DMS114 treated with DMSO at 0.1 percent for 48 hours (cell line): ENCODE data around the gene RNF187.
"Not testable (repeated sequence)": the region's sequence is repeated elsewhere in the genome, so short reads cannot be mapped to it uniquely, and the experiment has no call there.

ENCODE experiments used
- DNase-seq: peaks from one replicate; lab custom pipeline; 2025; ENCODE audit not compliant: unreplicated experiment; lab: John Stamatoyannopoulos, UW

Gene RNF187

GRCh38 chr1:228486596-228487335 lies 416 bp upstream of the RNF187 start:
- DNase-seq, result peak; percentile 89

DNA sequence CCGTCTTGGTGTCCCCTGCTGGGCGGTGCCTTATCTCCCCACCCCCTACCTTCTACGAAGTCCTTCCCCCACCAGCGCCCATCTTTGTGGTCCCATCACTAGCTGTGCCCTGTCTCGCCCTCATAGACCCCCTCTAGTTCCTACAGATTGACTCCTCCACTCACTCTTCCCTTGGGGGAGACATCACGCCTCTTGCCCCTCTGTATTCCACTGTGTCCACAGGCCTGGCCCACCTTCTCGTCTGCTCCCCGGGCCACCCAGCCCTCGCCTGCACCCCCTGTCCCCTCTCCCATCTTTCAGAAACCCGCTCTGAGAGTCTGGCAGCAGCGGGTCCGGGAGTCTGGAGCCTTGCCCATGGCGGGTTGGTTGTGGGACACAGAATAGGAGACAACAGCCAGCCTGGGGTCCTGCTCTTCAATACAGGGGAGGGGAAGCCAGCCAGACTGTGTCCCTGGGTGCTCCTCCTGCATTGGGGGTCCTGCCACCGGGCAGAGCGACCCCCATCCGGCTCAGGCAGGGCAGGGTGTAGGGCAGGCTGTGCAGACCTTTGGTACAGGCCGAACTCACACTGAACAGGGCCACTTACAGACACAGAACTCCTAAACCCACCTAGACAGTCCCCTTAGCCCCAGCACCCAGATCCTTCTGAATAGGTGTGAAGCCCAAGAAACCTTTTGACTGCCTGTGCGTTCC lies 1.1 kb downstream of the RNF187 start:
- DNase-seq, result no peak

- DNase-seq, result no peak
Observed at GRCh38 chr1:228488818-228489674, 1.9 kb downstream of the RNF187 start.

DNA sequence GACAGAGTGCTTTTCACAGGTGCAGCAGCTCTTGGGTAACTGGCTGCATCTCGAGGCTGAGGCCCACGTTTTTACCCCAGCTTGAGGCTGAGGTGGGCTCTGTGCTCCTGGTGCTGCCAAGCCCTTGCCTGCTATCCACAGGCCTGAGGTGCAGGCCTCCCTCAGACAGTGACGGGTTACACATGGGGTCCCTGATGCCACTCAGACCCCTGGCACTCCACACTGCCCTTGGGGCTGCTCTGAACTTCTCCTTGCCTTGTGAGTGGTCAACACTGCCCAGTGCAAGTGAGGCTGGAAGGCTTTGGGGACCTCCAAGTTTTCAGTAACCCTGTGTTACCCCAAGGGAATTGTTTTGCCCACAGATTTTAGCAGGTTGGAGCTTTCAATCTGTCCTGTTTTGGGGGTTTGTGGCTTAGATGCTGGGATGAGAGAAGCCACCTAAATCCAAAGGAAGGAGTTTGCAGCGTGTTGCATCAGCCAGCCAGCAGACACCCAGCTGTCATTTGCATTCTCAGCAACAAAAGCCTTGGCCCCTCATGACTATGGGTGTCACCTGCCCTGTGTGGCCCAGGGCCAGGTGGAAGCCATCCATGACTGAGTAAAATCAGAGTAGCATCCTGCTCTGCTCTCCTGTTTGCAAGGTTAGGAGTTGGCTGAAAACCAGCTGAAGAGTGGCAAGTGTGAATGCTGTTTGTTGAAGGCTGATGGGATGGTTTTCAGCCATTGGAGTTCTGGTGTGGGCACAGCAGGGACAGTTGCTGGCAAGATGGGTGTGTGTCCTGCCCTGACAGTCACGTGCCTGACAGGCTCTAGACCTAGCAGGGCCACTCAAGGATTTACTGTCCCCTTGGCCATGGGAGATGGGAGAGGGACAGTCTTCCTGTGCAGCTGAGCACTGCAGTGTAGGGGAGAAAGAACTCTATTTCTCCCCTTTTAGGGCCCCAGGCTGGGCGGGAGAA lies 3.2 kb downstream of the RNF187 start:
- DNase-seq, result no peak

DNA sequence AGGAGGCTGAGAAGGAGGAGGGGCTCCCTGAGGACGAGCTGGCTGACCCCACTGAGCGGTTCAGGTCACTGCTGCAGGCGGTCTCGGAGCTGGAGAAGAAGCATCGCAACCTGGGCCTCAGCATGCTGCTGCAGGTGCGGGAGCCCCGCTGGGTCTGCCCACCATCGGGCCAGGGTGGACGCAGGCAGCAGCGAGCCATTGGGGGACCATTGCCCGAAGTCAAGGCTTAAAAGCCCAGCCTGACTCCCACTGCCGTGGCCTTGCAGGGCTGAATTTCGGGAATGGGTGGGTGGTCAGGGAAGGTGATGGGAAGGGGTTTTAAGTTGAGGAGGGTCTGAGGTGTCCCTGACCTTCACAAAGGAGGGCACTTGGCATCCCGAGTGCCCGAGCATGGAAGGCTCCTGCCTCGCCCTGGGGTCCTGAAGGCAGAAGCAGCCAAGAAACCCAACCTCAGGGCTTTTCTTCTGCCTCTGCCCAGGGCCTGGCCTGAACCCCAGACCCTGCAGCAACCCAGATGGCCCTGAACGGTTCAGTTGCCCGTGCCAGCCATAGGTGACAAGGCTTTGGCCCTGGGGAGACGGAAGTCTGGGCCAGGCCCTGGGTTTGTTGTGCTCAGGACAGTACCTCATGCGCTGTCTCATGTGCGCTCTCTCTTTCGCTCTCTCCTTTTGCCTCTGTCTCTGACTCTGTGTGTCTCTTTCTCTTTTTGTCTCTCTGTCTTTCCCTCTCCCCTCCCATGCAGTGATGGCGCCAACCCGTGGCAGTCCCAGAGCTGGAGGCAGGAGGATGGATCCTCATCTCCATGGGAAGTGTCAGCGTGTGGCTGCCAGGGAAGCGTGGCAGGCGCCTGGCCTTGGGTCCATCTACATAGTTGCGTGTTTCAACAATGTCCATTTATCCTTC lies 6.2 kb downstream of the RNF187 start:
- DNase-seq, result no peak

DNA sequence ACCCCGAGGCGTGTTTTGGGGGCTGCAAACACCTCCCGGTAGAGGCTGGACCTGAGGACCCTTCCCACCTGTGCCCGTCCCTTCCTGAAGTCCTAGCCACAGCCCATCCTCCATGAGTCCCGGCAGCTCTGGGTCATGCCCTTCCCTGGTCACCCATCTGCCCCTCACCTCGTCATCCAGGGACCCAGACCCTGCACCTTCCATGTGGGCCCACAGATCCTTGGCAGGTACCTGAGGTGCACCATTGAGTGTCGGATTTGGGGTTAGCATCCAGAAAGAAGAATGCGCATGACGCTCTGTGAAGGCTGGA lies 6.8 kb downstream of the RNF187 start:
- DNase-seq, result no peak

DNA sequence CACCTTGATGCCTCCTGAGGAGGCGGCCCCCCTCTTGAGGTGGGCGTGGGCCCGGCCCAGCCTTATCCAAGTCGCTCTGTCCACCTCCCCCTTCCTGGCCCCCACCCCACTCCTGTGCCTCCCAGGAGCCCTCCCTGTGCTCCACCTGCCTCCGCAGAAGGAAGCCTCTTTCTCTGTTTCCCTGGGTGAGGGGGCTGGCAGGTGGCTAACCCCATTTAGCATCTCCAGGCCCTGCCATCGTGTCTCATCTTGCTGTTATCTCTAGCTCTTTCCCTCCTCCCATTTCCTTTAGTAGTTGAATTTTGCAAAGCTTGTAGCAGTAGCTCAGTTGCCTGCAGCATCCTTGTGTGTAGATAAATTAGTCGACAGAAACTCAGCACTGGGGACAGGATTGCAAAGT lies 7.2 kb downstream of the RNF187 start:
- DNase-seq, result no peak

- DNase-seq, result no peak
Observed at GRCh38 chr1:228494970-228495853, 8.0 kb downstream of the RNF187 start.

- no peak for DNase-seq
Observed at GRCh38 chr1:228496084-228496483, 8.9 kb downstream of the RNF187 start.

DNA sequence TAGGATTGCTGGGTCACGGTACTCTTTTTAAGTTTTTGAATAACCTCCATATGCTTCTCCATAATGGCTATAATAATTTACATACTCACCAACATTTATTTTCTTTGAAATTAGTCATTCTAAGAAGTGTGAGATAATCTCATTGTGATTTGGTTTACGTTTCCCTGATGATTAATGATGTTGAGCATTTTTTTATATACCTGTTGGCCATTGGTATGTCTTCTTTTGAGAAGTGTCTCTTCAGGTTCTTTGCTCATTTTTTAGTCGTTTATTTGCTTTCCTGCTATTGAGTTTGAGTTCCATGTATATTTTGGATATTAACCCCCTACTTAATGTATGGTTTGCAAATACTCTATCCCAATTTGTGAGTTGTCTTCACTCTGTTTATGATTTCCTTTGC lies 9.3 kb downstream of the RNF187 start:
- no peak for DNase-seq

- no peak for DNase-seq
Observed at GRCh38 chr1:228497206-228497605, 10.0 kb downstream of the RNF187 start.

DNA sequence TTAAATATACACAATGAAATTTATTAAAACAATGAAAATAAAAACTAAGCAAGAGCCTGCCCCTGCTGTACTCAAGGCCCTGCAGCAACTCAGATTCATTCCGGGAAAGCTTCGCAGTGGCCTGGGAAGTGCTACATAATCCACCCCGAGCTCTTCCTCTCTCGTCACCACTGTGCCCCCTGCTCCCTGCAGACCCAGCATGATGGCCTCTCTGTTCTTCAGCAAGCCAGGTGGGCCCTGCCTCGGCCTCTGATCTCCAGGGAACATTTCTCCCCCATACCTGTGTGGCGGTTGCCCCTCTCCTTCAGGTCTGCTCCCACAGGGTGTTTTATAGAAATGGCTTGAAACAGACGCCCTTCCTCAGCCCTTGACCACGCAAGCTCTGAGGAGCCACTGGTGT lies 10.6 kb downstream of the RNF187 start:
- DNase-seq, result no peak

DNA sequence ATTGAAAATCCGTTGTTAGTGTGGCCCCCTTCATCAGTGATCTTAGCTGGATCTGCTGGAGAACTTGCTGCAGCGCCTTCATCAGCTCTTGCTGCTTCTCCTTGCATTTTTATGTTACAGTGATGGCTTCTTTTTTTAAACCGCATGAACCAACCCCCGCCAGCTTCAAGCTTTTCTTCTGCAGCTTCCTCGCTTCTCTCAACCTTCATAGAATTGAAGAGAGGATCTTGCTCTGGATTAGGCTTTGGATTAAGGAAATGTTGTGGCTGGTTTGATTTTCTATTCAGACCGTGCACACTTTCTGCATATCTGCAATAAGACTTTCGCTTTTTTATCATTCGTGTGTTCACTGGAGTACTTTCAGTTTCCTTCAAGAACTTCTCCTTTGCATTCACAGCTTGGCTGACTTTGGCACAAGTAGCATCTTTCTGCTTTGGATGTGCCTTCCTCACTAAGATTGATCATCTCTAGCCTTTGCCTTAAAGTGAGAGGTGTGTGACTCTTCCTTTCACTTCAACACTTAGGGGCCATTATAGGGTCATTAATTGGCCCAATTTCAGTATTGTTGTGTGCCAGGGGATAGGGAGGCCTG lies 13.1 kb downstream of the RNF187 start:
- DNase-seq, result no peak

DNA sequence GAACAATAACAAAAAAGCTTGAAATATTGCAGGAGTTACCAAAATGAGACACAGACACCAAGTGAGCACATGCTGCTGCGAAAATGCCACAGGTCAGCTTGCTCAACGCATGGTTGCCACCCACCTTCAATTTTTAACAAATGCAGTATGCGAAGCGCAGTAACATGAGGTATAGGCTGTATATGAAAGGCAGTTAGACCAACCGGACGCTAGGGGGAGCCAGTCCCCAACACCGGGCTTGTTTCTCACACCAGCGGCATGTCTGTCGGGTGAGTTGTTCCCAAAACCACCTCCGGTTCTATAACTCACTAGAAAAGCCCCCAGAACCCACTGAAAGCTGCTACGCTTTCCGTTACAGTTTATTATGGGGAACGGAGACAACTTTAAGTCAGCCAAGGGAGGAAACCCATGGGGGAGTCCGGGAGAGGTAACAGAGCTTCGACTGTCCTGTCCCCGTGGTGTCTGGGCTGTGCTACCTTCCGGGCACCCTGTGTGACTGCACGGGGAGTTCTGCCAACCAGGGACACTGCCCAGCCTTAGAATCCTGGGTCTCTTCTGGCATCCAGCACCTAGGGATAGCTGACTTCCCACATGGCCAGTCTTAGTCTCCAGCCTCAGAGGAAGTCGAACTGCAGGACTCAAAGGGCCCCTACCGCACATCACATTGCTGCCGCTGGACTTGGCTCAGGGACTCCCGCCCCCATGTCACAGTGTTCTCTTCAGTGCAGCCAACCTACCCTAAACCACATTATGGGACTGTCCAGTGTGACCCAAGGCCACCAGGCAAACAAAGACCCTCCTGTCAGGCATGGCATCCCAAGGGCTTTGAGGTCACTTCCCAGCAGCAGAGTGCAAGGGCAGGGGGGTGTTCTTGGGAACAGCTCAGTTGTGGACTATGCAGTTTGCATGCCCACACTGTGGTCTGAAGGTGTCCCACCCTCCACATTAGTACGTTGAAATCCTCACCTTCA lies 14.0 kb downstream of the RNF187 start:
- peak; percentile 74 for DNase-seq

DNA sequence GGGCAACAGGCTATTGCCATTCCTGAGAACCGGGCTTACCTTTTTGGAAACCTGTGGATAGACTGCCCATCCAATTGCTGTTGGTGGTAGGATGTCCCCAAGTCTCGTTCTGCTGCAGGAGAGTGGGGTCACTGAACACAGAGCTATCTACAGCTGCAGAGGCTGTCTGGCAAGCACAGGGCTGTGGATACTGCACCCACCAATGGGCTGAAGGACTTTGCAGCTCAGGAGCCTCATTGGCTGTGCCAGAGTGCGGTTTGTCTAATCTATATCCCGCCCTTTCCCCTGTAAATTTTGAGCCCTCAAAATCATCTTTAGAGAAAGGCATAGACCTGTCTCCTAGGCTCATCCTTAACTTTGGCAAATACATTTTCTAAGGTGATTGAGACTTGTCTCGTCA lies 15.3 kb downstream of the RNF187 start:
- no peak for DNase-seq

DNA sequence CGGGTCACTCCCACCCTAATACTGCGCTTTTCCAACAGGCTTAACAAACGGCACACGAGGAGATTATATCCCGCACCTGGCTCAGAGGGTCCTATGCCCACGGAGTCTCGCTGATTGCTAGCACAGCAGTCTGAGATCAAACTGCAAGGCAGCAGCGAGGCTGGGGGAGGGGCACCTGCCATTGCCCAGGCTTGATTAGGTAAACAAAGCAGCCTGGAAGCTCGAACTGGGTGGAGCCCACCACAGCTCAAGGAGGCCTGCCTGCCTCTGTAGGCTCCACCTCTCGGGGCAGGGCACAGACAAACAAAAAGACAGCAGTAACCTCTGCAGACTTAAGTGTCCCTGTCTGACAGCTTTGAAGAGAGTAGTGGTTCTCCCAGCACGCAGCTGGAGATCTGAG lies 18.8 kb downstream of the RNF187 start:
- DNase-seq, result not testable (repeated sequence)

GRCh38 chr1:228507961-228508652 lies 20.9 kb downstream of the RNF187 start:
- DNase-seq, result no peak
